Measurements from ENCODE around the gene EYA2. TPM values are rescaled to one million over a fixed set of nuclear protein-coding genes. Genes with fewer than 3 reads are reported as not detected.

The EYA2 gene
- total RNA-seq, 1 experiment from 2014 or later: not detected

GRCh38 chr20:47031821-47032220 is 137.2 kb downstream of the EYA2 start:
- Mint-ChIP-seq H3K27me3 (ENCODE audit: insufficient read depth, unreplicated experiment) (no peaks in the 10 kb centered on the region), H3K4me1 (ENCODE audit: insufficient read depth, unreplicated experiment) (no peaks in the 10 kb centered on the region), H3K27ac (ENCODE audit: low read depth, unreplicated experiment) (no peak overlapping the region), H3K4me3 (ENCODE audit: unreplicated experiment) (no peak overlapping the region), H3K36me3 (ENCODE audit: insufficient read depth, unreplicated experiment) (no peaks in the 10 kb centered on the region), H3K9me3 (ENCODE audit: unreplicated experiment) (peaks cover 13% of the 10 kb centered on the region)
- no peak for TF ChIP-seq CTCF (IDR thresholded peaks at IDR 0.05; ENCODE audit: unreplicated experiment)
- POLR2A ChIA-PET: interaction anchor here (0.6 to 1.4 kb wide), 2 partner anchors 13 to 17 kb away, joined by 3 read pairs; no protein-coding TSS in a partner anchor
- BruUV-seq (replicated peaks): no TSS peak
- CTCF ChIA-PET: interaction anchor here (1.2 kb wide), 1 partner anchor 14 kb away, joined by 3 read pairs; no protein-coding TSS in a partner anchor
- intact Hi-C loops (cut with micrococcal nuclease): no loop called here
- DNase-seq (ENCODE audit: unreplicated experiment): no peak

GRCh38 chr20:47032933-47033578 is 138.4 kb downstream of the EYA2 start:
- intact Hi-C loops (cut with micrococcal nuclease): no loop called here
- CTCF ChIA-PET: interaction anchor here (0.6 to 1.2 kb wide), 2 partner anchors 7 to 13 kb away, joined by 3 read pairs; no protein-coding TSS in a partner anchor
- POLR2A ChIA-PET: interaction anchor here (0.6 kb wide), 1 partner anchor 223 kb away, joined by 3 read pairs; no protein-coding TSS in a partner anchor
- BruUV-seq (replicated peaks): no TSS peak
- Mint-ChIP-seq H3K27me3 (ENCODE audit: insufficient read depth, unreplicated experiment) (no peaks in the 10 kb centered on the region), H3K9me3 (ENCODE audit: unreplicated experiment) (peaks cover 13% of the 10 kb centered on the region), H3K4me1 (ENCODE audit: insufficient read depth, unreplicated experiment) (no peaks in the 10 kb centered on the region), H3K27ac (ENCODE audit: low read depth, unreplicated experiment) (no peak overlapping the region), H3K4me3 (ENCODE audit: unreplicated experiment) (no peak overlapping the region), H3K36me3 (ENCODE audit: insufficient read depth, unreplicated experiment) (no peaks in the 10 kb centered on the region)
- no peak for TF ChIP-seq CTCF (IDR thresholded peaks at IDR 0.05; ENCODE audit: unreplicated experiment)
- DNase-seq (ENCODE audit: unreplicated experiment): peak; percentile 21

GRCh38 chr20:47033665-47034064 is 139.0 kb downstream of the EYA2 start:
- no peak for DNase-seq (ENCODE audit: unreplicated experiment)
- no peaks in the 10 kb centered on the region for H3K4me1 Mint-ChIP-seq (ENCODE audit: insufficient read depth, unreplicated experiment)
- ChIA-PET POLR2A (no interaction called here), CTCF (no interaction called here)
- no peak for TF ChIP-seq CTCF (IDR thresholded peaks at IDR 0.05; ENCODE audit: unreplicated experiment)
- H3K4me3 Mint-ChIP-seq (ENCODE audit: unreplicated experiment): no peak overlapping the region
- H3K27ac Mint-ChIP-seq (ENCODE audit: low read depth, unreplicated experiment): no peak overlapping the region
- no TSS peak for BruUV-seq (replicated peaks)
- intact Hi-C loops (cut with micrococcal nuclease): no loop called here
- peaks cover 12% of the 10 kb centered on the region for H3K9me3 Mint-ChIP-seq (ENCODE audit: unreplicated experiment)
- no peaks in the 10 kb centered on the region for H3K27me3 Mint-ChIP-seq (ENCODE audit: insufficient read depth, unreplicated experiment)
- H3K36me3 Mint-ChIP-seq (ENCODE audit: insufficient read depth, unreplicated experiment): no peaks in the 10 kb centered on the region

- no peak for TF ChIP-seq CTCF (IDR thresholded peaks at IDR 0.05; ENCODE audit: unreplicated experiment)
- CTCF ChIA-PET: no interaction called here
- Mint-ChIP-seq H3K27me3 (ENCODE audit: insufficient read depth, unreplicated experiment) (no peaks in the 10 kb centered on the region), H3K4me1 (ENCODE audit: insufficient read depth, unreplicated experiment) (no peaks in the 10 kb centered on the region), H3K4me3 (ENCODE audit: unreplicated experiment) (no peak overlapping the region), H3K27ac (ENCODE audit: low read depth, unreplicated experiment) (no peak overlapping the region), H3K36me3 (ENCODE audit: insufficient read depth, unreplicated experiment) (no peaks in the 10 kb centered on the region), H3K9me3 (ENCODE audit: unreplicated experiment) (no peaks in the 10 kb centered on the region)
- DNase-seq (ENCODE audit: unreplicated experiment): no peak
- BruUV-seq (replicated peaks): no TSS peak
- POLR2A ChIA-PET: interaction anchor here (1.0 kb wide), 1 partner anchor 11 kb away, joined by 3 read pairs; no protein-coding TSS in a partner anchor
- intact Hi-C loops (cut with micrococcal nuclease): no loop called here
These were observed 140.5 kb downstream of the EYA2 start for GRCh38 chr20:47035026-47035590.

Data from MCF 10A (cell line).